HCT116 (cell line): ENCODE measurements around the gene KIRREL3.

Source experiments
- CEBPB ChIP-seq: IDR thresholded peaks from 2 replicates; pipeline ENCODE4 v1.6.1; 2012; ENCODE audit warnings: low read depth
- EGR1 ChIP-seq: IDR thresholded peaks from 2 replicates; pipeline ENCODE4 v1.6.1; 2012; ENCODE audit warnings: low read depth
- ELF1 ChIP-seq: IDR thresholded peaks from 2 replicates; pipeline ENCODE4 v1.6.1; 2012; ENCODE audit warnings: low read depth, borderline replicate concordance
- EZH2 ChIP-seq: fragments of 200-600 bp; sonication (generic); IDR thresholded peaks from 2 replicates; pipeline ENCODE4 v1.6.1; 2017; ENCODE audit warnings: antibody characterized with exemption, mixed run types
- EZH2phosphoT487 ChIP-seq: fragments of 200-600 bp; IDR thresholded peaks from 2 replicates; pipeline ENCODE4 v1.6.1; 2018; ENCODE audit warnings: antibody characterized with exemption, borderline replicate concordance
- POLR2A ChIP-seq: IDR thresholded peaks from 2 replicates; pipeline ENCODE4 v1.7.0; 2011; ENCODE audit warnings: borderline replicate concordance; ENCODE audit not compliant: insufficient read depth, insufficient read length; ENCODE audit errors: extremely low read depth
- POLR2AphosphoS5 ChIP-seq: IDR thresholded peaks from 2 replicates; pipeline ENCODE4 v1.6.1; 2011; ENCODE audit warnings: mild to moderate bottlenecking, low read depth, low read length, moderate library complexity
- SIN3A ChIP-seq: IDR thresholded peaks from 2 replicates; pipeline ENCODE4 v1.6.1; 2012; ENCODE audit warnings: low read depth
- SP1 ChIP-seq: IDR thresholded peaks from 2 replicates; pipeline ENCODE4 v1.6.1; 2012; ENCODE audit warnings: low read depth
- SRF ChIP-seq: IDR thresholded peaks from 2 replicates; pipeline ENCODE4 v1.6.1; 2012; ENCODE audit warnings: low read depth
- TF ChIP-seq, protein P1 (sequence below): IDR thresholded peaks from 2 replicates; pipeline ENCODE4 v1.6.1; 2012; ENCODE audit warnings: low read depth
- TF ChIP-seq, protein P2 (sequence below), 3 experiments: fragments of 200-600 bp in 1 of 3; sonication (generic) in 1 of 3; IDR thresholded peaks in 2 of 3; conservative IDR thresholded peaks in 1 of 3; 2 replicates each; pipeline ENCODE4 v1.5.1; 2012 to 2017; ENCODE audit warnings: low read depth in 2 of 3, low read length in 2 of 3, antibody characterized with exemption in 1 of 3, borderline replicate concordance in 1 of 3, control low read depth in 1 of 3, mild to moderate bottlenecking in 1 of 3, mixed read lengths in 1 of 3, mixed run types in 1 of 3, moderate library complexity in 1 of 3; ENCODE audit not compliant: insufficient read depth in 1 of 3

DNA sequence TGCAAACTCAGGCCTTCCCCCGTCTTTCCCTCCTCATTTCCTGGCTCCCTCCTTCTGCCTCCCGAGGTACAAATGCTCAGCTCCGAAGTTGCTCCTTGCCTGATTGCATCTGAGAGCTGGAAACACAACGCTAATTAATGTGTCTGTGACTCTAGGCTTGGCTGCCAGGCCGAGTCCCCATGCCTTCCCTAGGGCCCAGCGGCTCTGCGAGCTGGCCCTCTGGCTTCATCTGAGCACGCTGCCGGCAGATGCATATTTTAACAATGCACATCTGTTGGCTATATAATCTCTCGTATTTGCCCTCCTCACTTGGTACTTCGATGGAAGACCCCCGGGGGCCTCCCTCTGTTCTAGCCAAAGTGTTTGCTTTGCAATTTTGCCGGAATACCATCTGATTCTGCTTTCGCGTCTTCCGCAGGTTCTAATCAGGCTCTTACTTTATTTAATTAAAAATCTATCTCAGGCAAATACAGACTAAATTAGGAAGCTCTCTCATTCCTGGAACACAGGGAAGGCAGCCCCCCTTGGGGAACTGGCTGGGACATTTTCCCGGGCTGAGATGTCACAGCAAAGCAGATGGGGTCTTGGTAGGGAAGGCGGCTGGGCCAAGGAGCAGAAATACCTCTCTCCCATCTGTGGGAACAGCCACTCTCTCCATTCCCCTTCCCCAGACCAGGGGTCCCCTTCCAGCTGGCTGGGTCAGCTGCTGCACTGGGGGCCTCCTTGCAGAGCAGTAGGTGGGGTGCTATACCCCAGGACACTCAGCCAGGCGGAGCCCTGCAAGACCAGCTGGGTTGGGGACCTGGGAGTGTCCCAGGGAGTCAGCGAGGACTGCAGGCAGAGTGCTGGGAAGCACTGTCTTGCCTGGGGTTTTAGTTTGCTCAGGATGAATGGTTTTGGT lies 482.2 kb downstream of the KIRREL3 start:
- no peak for TF ChIP-seq POLR2AphosphoS5
- TF ChIP-seq, protein P1, sequence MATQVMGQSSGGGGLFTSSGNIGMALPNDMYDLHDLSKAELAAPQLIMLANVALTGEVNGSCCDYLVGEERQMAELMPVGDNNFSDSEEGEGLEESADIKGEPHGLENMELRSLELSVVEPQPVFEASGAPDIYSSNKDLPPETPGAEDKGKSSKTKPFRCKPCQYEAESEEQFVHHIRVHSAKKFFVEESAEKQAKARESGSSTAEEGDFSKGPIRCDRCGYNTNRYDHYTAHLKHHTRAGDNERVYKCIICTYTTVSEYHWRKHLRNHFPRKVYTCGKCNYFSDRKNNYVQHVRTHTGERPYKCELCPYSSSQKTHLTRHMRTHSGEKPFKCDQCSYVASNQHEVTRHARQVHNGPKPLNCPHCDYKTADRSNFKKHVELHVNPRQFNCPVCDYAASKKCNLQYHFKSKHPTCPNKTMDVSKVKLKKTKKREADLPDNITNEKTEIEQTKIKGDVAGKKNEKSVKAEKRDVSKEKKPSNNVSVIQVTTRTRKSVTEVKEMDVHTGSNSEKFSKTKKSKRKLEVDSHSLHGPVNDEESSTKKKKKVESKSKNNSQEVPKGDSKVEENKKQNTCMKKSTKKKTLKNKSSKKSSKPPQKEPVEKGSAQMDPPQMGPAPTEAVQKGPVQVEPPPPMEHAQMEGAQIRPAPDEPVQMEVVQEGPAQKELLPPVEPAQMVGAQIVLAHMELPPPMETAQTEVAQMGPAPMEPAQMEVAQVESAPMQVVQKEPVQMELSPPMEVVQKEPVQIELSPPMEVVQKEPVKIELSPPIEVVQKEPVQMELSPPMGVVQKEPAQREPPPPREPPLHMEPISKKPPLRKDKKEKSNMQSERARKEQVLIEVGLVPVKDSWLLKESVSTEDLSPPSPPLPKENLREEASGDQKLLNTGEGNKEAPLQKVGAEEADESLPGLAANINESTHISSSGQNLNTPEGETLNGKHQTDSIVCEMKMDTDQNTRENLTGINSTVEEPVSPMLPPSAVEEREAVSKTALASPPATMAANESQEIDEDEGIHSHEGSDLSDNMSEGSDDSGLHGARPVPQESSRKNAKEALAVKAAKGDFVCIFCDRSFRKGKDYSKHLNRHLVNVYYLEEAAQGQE, result no peak
- TF ChIP-seq SP1, result no peak
- TF ChIP-seq, protein P2, sequence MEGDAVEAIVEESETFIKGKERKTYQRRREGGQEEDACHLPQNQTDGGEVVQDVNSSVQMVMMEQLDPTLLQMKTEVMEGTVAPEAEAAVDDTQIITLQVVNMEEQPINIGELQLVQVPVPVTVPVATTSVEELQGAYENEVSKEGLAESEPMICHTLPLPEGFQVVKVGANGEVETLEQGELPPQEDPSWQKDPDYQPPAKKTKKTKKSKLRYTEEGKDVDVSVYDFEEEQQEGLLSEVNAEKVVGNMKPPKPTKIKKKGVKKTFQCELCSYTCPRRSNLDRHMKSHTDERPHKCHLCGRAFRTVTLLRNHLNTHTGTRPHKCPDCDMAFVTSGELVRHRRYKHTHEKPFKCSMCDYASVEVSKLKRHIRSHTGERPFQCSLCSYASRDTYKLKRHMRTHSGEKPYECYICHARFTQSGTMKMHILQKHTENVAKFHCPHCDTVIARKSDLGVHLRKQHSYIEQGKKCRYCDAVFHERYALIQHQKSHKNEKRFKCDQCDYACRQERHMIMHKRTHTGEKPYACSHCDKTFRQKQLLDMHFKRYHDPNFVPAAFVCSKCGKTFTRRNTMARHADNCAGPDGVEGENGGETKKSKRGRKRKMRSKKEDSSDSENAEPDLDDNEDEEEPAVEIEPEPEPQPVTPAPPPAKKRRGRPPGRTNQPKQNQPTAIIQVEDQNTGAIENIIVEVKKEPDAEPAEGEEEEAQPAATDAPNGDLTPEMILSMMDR (IDR thresholded peaks at IDR 0.05 in 2 of 3, conservative IDR thresholded peaks at IDR 0.05 in 1 of 3; ENCODE audit: borderline replicate concordance in 1 of 3, insufficient read depth in 1 of 3, low read depth in 2 of 3, low read length in 2 of 3), result no peak
- no peak for TF ChIP-seq SIN3A
- no peak for TF ChIP-seq POLR2A
- TF ChIP-seq EGR1, result no peak
- no peak for TF ChIP-seq EZH2
- no peak for TF ChIP-seq ELF1
- no peak for TF ChIP-seq EZH2phosphoT487
- no peak for TF ChIP-seq SRF
- TF ChIP-seq CEBPB, result no peak
